Endothelial cell of umbilical vein (primary cell): Measurements from ENCODE around the gene LDLRAD4.

ENCODE experiments used
- CTCF ChIP-seq, 2 donors: IDR thresholded peaks; 1 replicate in 1 of 2; 2 replicates in 1 of 2; pipeline ENCODE4 v1.5.1; 2011; ENCODE audit warnings: low read length in 2 of 2, mild to moderate bottlenecking in 2 of 2, moderate library complexity in 2 of 2, control low read depth in 1 of 2, inconsistent platforms in 1 of 2, low read depth in 1 of 2; ENCODE audit not compliant: insufficient read depth in 1 of 2; ENCODE audit errors: extremely low read depth in 1 of 2
- FOS ChIP-seq: IDR thresholded peaks from 2 replicates; pipeline ENCODE4 v1.6.1; 2011; ENCODE audit warnings: mild to moderate bottlenecking, low read length, moderate library complexity, borderline replicate concordance; ENCODE audit not compliant: insufficient read depth
- POLR2A ChIP-seq: IDR thresholded peaks from 2 replicates; pipeline ENCODE4 v1.6.1; 2012; ENCODE audit warnings: low read depth, mild to moderate bottlenecking, control low read depth, low read length

GRCh38 chr18:13217466-13217961 is 1.0 kb upstream of the LDLRAD4 start:
- TF ChIP-seq FOS, result no peak
- TF ChIP-seq CTCF (IDR thresholded peaks at IDR 0.05; ENCODE audit: extremely low read depth in 1 of 2, insufficient read depth in 1 of 2, low read depth in 1 of 2, low read length in 2 of 2), result no peak
- no peak for TF ChIP-seq POLR2A
